OCI-LY3 (cell line): ENCODE data around the gene ARID3A.

Experiments used
- H2AFZ ChIP-seq: fragments of 200-600, 300-600 bp; shearing (Covaris generic); 2 replicates; pipeline ENCODE4 v1.6.0; 2014; ENCODE audit warnings: antibody characterized with exemption, low read depth, low read length
- H3K27ac ChIP-seq: fragments of 200-600, 300-600 bp; sonication (generic); 2 replicates; pipeline ENCODE4 v1.5.1; 2014; ENCODE audit warnings: mild to moderate bottlenecking, low read length, moderate library complexity, mixed read lengths
- H3K27me3 ChIP-seq: fragments of 200-600, 300-600 bp; sonication (generic); 2 replicates; pipeline ENCODE4 v1.6.1; 2014; ENCODE audit warnings: low read depth, low read length, mixed read lengths
- H3K36me3 ChIP-seq: fragments of 200-600, 300-600 bp; sonication (generic); replicated peaks from 2 replicates; pipeline ENCODE3; 2014; ENCODE audit warnings: low read depth, low read length, mixed read lengths
- H3K4me1 ChIP-seq: fragments of 300-600, 200-600 bp; sonication (generic); 2 replicates; pipeline ENCODE4 v1.6.1; 2014; ENCODE audit warnings: low read length, mixed read lengths
- H3K4me2 ChIP-seq: fragments of 200-600, 300-600 bp; sonication (generic); 2 replicates; pipeline ENCODE4 v1.6.1; 2014; ENCODE audit warnings: low read length, mixed read lengths
- H3K4me3 ChIP-seq: fragments of 300-600, 200-600 bp; sonication (generic); 2 replicates; pipeline ENCODE4 v1.5.1; 2014; ENCODE audit warnings: antibody characterized with exemption, mild to moderate bottlenecking, low read length, moderate library complexity
- H3K79me2 ChIP-seq: fragments of 300-600, 200-600 bp; shearing (Covaris generic); 2 replicates; pipeline ENCODE4 v1.6.1; 2014; ENCODE audit warnings: mild to moderate bottlenecking, low read length, mixed read lengths
- H3K9ac ChIP-seq: fragments of 300-600, 200-600 bp; shearing (Covaris generic); 2 replicates; pipeline ENCODE4 v1.6.0; 2014; ENCODE audit warnings: mild to moderate bottlenecking, low read length, moderate library complexity
- H3K9me3 ChIP-seq: fragments of 200-600, 300-600 bp; shearing (Covaris generic); 2 replicates; pipeline ENCODE4 v1.6.1; 2014; ENCODE audit warnings: low read length, mixed read lengths; ENCODE audit not compliant: insufficient read depth
- H4K20me1 ChIP-seq: fragments of 200-600, 300-600 bp; sonication (generic); 2 replicates; pipeline ENCODE4 v1.6.1; 2016; ENCODE audit warnings: low read length, mixed read lengths; ENCODE audit not compliant: insufficient read depth
- CTCF ChIP-seq: fragments of 200-600, 300-600 bp; sonication (generic); IDR thresholded peaks from 2 replicates; pipeline ENCODE4 v1.5.1; 2014; ENCODE audit warnings: antibody characterized with exemption, low read length, low read depth
- EZH2phosphoT487 ChIP-seq: fragments of 200-600 bp; shearing (Covaris generic); IDR thresholded peaks from 2 replicates; pipeline ENCODE4 v1.6.1; 2018; ENCODE audit warnings: antibody characterized with exemption, mixed run types, low read depth

ARID3A gene

GRCh38 chr19:917323-918151 is 8.3 kb upstream of the ARID3A start, which contains the start of gene KISS1R:
TSS of gene KISS1R (plus strand) at chr19:917333. CDS start at chr19:917503, 170 bp downstream.
- H3K36me3 ChIP-seq = no peaks in the 10 kb centered on the region
- peak within 1 kb of the TSS; percentile 54; the same call in 1 of the 2 replicates for H2AFZ ChIP-seq
- peak within 1 kb of the TSS; percentile 47 for H3K27ac ChIP-seq
- peak within 1 kb of the TSS; percentile 93 for H3K4me2 ChIP-seq
- H4K20me1 ChIP-seq = no peaks in the 10 kb centered on the region
- H3K9ac ChIP-seq = peak within 1 kb of the TSS; percentile 72
- TF ChIP-seq EZH2phosphoT487 = no peak
- peak; percentile 95 for TF ChIP-seq CTCF
- no peaks in the 10 kb centered on the region for H3K27me3 ChIP-seq
- H3K79me2 ChIP-seq = peaks cover 10% of the 10 kb centered on the region
- H3K4me1 ChIP-seq = peaks cover 23% of the 10 kb centered on the region
- H3K9me3 ChIP-seq = no peaks in the 10 kb centered on the region
- H3K4me3 ChIP-seq = peak within 1 kb of the TSS; percentile 78

GRCh38 chr19:918152-918437 is 7.7 kb upstream of the ARID3A start:
- peak overlapping the region; percentile 72 for H3K9ac ChIP-seq

GRCh38 chr19:918481-919198 is 7.2 kb upstream of the ARID3A start:
- Histone ChIP-seq H3K79me2 (peaks cover 3% of the 10 kb centered on the region), H3K27ac (peak overlapping the region; percentile 66), H3K4me3 (peak overlapping the region; percentile 78), H3K27me3 (no peaks in the 10 kb centered on the region), H3K9ac (peak overlapping the region; percentile 72), H3K36me3 (peaks cover under 1% of the 10 kb centered on the region), H3K9me3 (no peaks in the 10 kb centered on the region), H4K20me1 (no peaks in the 10 kb centered on the region), H3K4me1 (peaks cover 26% of the 10 kb centered on the region), H2AFZ (no peak overlapping the region), H3K4me2 (peak overlapping the region; percentile 93)
- TF ChIP-seq EZH2phosphoT487 = no peak
- TF ChIP-seq CTCF = no peak

More at GRCh38 chr19:918152-918437, 7.7 kb upstream of the ARID3A start:
- no peak overlapping the region for H2AFZ ChIP-seq
- H3K4me3 ChIP-seq = peak overlapping the region; percentile 78
- peak overlapping the region; percentile 33 for H3K27ac ChIP-seq
- no peaks in the 10 kb centered on the region for H4K20me1 ChIP-seq
- no peaks in the 10 kb centered on the region for H3K36me3 ChIP-seq
- H3K79me2 ChIP-seq = peaks cover 7% of the 10 kb centered on the region
- H3K9me3 ChIP-seq = no peaks in the 10 kb centered on the region
- H3K4me2 ChIP-seq = peak overlapping the region; percentile 93
- H3K4me1 ChIP-seq = peaks cover 23% of the 10 kb centered on the region
- TF ChIP-seq EZH2phosphoT487 = no peak
- TF ChIP-seq CTCF = no peak
- H3K27me3 ChIP-seq = no peaks in the 10 kb centered on the region
